Caco-2 (cell line): Measurements from ENCODE around the gene KLHL26. TPM values are rescaled to one million over a fixed set of nuclear protein-coding genes. Genes with fewer than 3 reads are reported as not detected.
"Not testable (repeated sequence)": the region's sequence is repeated elsewhere in the genome, so short reads cannot be mapped to it uniquely, and the experiment has no call there.

ENCODE experiments used
- BruUV-seq: library from RNA; stranded (reverse); fragments of 400-500 nt; replicated peaks from 2 replicates; lab custom pipeline; 2021; lab: Mats Ljungman, UMichigan
- CTCF ChIA-PET: fragments of 300-600 bp; sonication (Branson Sonifier 250); formaldehyde crosslinking; loops from one replicate; lab custom pipeline; 2022; ENCODE audit warnings: antibody characterized with exemption; lab: Charles Lee
- POLR2A ChIA-PET: fragments of 300-600 bp; sonication (Branson Sonifier 250); formaldehyde crosslinking; loops from one replicate; lab custom pipeline; 2022; ENCODE audit warnings: antibody characterized with exemption; lab: Charles Lee
- DNase-seq, 2 experiments: peaks; one replicate each; pipeline versions ENCODE4 v3.0.0 to v3.0.0-alpha.2; 2020 to 2022
- H3K27me3 ChIP-seq: replicated peaks from 2 replicates; pipeline ENCODE4 v1.6.0; 2011; ENCODE audit warnings: low read length; ENCODE audit not compliant: control insufficient read depth, insufficient read depth
- H3K36me3 ChIP-seq: 2 replicates; pipeline ENCODE4 v1.5.1; 2011; ENCODE audit warnings: low read length; ENCODE audit not compliant: control insufficient read depth, insufficient read depth
- H3K4me1 ChIP-seq: fragments of 250-450 bp; sonication (Bioruptor Pico); 2 replicates; pipeline ENCODE4 v1.5.1; 2020; ENCODE audit warnings: mild to moderate bottlenecking
- H3K4me3 ChIP-seq: 2 replicates; pipeline ENCODE4 v1.5.1; 2011; ENCODE audit warnings: low read depth, mild to moderate bottlenecking, control low read depth, low read length
- H3K9me3 ChIP-seq: fragments of 250-450 bp; sonication (Bioruptor Pico); 2 replicates; pipeline ENCODE4 v1.5.1; 2020; ENCODE audit warnings: mild to moderate bottlenecking, moderate library complexity
- H3K27ac Mint-ChIP-seq: one replicate; pipeline ENCODE4 v1.8.0; 2022; ENCODE audit warnings: mixed read lengths; ENCODE audit not compliant: unreplicated experiment
- H3K27me3 Mint-ChIP-seq: one replicate; pipeline ENCODE4 v1.8.0; 2022; ENCODE audit warnings: mixed read lengths; ENCODE audit not compliant: insufficient read depth, unreplicated experiment
- H3K36me3 Mint-ChIP-seq: one replicate; pipeline ENCODE4 v1.8.0; 2022; ENCODE audit warnings: mild to moderate bottlenecking, mixed read lengths; ENCODE audit not compliant: insufficient read depth, unreplicated experiment
- H3K4me1 Mint-ChIP-seq: one replicate; pipeline ENCODE4 v1.8.0; 2022; ENCODE audit warnings: low read depth, mixed read lengths; ENCODE audit not compliant: unreplicated experiment
- H3K4me3 Mint-ChIP-seq: one replicate; pipeline ENCODE4 v1.8.0; 2022; ENCODE audit warnings: mild to moderate bottlenecking, moderate library complexity, mixed read lengths; ENCODE audit not compliant: unreplicated experiment
- H3K9me3 Mint-ChIP-seq: one replicate; pipeline ENCODE4 v1.8.0; 2022; ENCODE audit warnings: mixed read lengths; ENCODE audit not compliant: unreplicated experiment
- intact Hi-C: fragments of 100-400 bp; cut with micrococcal nuclease; formaldehyde crosslinking; loops from one replicate; pipeline ENCODE4 v1.10.0; 2022; ENCODE audit not compliant: unreplicated experiment
- total RNA-seq: library from RNA; stranded (reverse); gene quantifications from 2 replicates; pipeline ENCODE4 v1.2.3, GENCODE V29; 2022
- TF ChIP-seq, protein P1 (sequence below), 2 experiments: fragments of 200-600 bp in 1 of 2; IDR thresholded peaks; 1 replicate in 1 of 2; 2 replicates in 1 of 2; pipeline versions ENCODE4 v1.5.1 to v1.8.0; 2011 to 2022; ENCODE audit warnings: antibody characterized with exemption in 1 of 2, control low read depth in 1 of 2, inconsistent platforms in 1 of 2, low read depth in 1 of 2, low read length in 1 of 2, mild to moderate bottlenecking in 1 of 2, moderate library complexity in 1 of 2; ENCODE audit not compliant: insufficient read depth in 1 of 2, severe bottlenecking in 1 of 2, unreplicated experiment in 1 of 2

KLHL26 gene
- total RNA-seq, 1 experiment from 2014 or later, result 9.8 TPM

DNA sequence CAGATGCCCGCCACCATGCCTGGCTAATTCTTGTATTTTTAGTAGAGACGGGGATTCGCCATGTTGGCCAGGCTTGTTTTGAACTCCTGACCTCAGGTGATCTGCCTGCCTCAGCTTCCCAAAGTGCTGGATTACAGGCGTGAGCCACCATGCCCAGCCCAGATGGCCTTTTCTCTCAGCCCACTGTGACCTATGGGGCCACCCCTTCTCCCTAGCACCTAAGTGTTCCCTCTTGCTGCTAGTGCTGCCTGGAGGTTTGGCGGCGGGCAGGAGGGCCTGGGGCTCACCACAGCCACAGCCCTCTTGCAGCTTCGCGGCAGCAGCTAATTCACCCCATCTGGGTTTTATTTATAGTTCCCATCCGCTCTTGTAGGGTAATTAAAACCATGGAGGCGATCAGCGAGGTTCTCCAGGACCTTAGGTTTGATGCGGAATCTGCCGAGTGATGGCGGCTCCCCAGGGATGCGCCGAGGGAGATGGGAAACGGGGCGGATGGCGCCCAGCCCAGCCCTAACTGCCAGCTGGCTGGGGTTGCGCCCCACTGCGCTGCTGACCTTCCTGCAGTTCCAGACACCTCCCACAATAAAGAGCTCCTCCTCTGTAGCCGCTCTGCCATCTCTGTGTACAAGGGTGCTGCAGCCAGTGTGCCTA, 45.0 kb upstream of the KLHL26 start:
- Mint-ChIP-seq H3K27ac (no peak overlapping the region), H3K27me3 (no peaks in the 10 kb centered on the region), H3K4me3 (peak overlapping the region; percentile 82), H3K4me1 (peaks cover 14% of the 10 kb centered on the region), H3K9me3 (no peaks in the 10 kb centered on the region), H3K36me3 (peaks cover 18% of the 10 kb centered on the region)
- CTCF ChIA-PET, result no interaction called here
- intact Hi-C loops, result no loop called here
- no peak for DNase-seq
- H3K4me3 ChIP-seq, result no peak overlapping the region
- POLR2A ChIA-PET, result no interaction called here
- H3K36me3 ChIP-seq, result no peaks in the 10 kb centered on the region
- H3K4me1 ChIP-seq, result peaks cover 4% of the 10 kb centered on the region; the same call in 1 of the 2 replicates
- TF ChIP-seq, protein P1, sequence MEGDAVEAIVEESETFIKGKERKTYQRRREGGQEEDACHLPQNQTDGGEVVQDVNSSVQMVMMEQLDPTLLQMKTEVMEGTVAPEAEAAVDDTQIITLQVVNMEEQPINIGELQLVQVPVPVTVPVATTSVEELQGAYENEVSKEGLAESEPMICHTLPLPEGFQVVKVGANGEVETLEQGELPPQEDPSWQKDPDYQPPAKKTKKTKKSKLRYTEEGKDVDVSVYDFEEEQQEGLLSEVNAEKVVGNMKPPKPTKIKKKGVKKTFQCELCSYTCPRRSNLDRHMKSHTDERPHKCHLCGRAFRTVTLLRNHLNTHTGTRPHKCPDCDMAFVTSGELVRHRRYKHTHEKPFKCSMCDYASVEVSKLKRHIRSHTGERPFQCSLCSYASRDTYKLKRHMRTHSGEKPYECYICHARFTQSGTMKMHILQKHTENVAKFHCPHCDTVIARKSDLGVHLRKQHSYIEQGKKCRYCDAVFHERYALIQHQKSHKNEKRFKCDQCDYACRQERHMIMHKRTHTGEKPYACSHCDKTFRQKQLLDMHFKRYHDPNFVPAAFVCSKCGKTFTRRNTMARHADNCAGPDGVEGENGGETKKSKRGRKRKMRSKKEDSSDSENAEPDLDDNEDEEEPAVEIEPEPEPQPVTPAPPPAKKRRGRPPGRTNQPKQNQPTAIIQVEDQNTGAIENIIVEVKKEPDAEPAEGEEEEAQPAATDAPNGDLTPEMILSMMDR (IDR thresholded peaks at IDR 0.05; ENCODE audit: insufficient read depth in 1 of 2, low read depth in 1 of 2, low read length in 1 of 2, severe bottlenecking in 1 of 2, unreplicated experiment in 1 of 2), result no peak
- BruUV-seq, result no TSS peak
- no peaks in the 10 kb centered on the region for H3K27me3 ChIP-seq
- no peaks in the 10 kb centered on the region for H3K9me3 ChIP-seq

DNA sequence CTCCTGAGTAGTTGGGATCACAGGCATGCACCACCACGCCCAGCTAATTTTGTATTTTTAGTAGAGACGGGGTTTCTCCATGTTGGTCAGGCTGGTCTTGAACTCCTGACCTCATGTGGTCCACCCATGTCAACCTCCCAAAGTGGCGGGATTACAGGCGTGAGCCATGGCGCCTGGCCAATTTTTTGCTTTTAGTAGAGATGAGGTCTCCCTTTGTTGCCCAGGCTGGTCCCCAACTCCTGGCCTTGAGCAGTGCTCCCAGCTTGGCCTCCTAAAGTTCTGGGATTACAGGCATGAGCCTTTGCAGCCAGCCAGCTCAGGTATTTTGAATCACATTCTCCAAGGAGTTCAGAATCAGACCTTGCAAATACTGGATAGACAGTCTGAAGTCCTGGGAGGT, 44.1 kb upstream of the KLHL26 start:
- H3K27ac Mint-ChIP-seq, H3K4me1 ChIP-seq, DNase-seq, H3K9me3 ChIP-seq, POLR2A ChIA-PET, H3K27me3 ChIP-seq, H3K36me3 ChIP-seq, BruUV-seq, H3K27me3 Mint-ChIP-seq, H3K9me3 Mint-ChIP-seq, H3K4me3 ChIP-seq, H3K4me3 Mint-ChIP-seq: not testable (repeated sequence)
- intact Hi-C loops, result loop anchor here (1.0 kb wide), 1 partner anchor 14 kb away; the partner anchor contains the start of gene CRLF1
- Mint-ChIP-seq H3K4me1 (peaks cover 12% of the 10 kb centered on the region), H3K36me3 (peaks cover 16% of the 10 kb centered on the region)
- CTCF ChIA-PET, result interaction anchor here (0.7 kb wide), 1 partner anchor 79 kb away, joined by 3 read pairs; no protein-coding TSS in a partner anchor

DNA sequence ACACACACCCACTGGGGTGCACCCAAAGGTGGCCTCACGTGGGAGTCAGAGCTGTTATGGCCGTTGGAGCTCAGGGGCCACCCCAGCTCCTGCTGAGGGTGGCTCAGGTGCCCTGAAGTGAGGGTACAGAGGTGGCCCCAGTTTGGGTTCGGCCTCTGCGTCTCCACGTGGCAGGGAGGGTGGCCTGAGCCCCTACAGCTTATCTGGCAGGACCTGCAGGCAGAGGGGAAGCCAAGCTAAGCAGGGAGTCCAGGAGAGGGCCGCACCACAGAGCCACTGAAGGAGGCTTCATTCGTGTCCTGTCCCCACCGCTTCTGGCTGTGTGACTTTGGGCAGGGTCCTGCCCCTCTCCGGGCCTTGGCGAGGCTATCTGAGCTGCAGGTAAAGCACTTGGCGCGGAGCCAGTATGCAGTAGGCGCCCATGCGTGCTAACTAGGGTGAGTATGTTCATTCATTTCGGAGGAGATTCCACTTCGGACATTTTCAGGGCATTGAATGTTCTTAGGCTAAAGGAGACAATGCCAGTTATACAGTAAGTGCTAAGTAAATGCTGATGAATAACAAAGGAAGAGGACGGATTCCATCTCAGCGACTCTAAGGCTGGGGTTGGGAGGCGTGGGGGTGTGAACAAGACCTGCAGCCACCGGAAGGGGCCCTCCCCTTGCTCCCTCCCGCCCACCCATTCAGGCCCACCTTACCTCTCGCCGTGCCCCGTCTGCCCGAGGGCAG, 43.3 kb upstream of the KLHL26 start:
- no peaks in the 10 kb centered on the region for H3K36me3 ChIP-seq
- no peak for DNase-seq
- no peaks in the 10 kb centered on the region for H3K9me3 ChIP-seq
- CTCF ChIA-PET, result interaction anchor here (0.5 to 1.2 kb wide), 11 partner anchors 23 to 253 kb away, joined by 3 to 17 read pairs (median 4); partner anchors contain the start of gene KXD1
- no peak overlapping the region for H3K27ac Mint-ChIP-seq
- H3K27me3 Mint-ChIP-seq, result no peaks in the 10 kb centered on the region
- H3K4me3 Mint-ChIP-seq, result peak overlapping the region; percentile 58
- no TSS peak for BruUV-seq
- H3K4me1 Mint-ChIP-seq, result peaks cover 7% of the 10 kb centered on the region
- H3K36me3 Mint-ChIP-seq, result peaks cover 10% of the 10 kb centered on the region
- POLR2A ChIA-PET, result interaction anchor here (0.7 kb wide), 1 partner anchor 44 kb away, joined by 10 read pairs; no protein-coding TSS in a partner anchor
- H3K9me3 Mint-ChIP-seq, result no peaks in the 10 kb centered on the region
- TF ChIP-seq, protein P1 (IDR thresholded peaks at IDR 0.05; ENCODE audit: insufficient read depth in 1 of 2, low read depth in 1 of 2, low read length in 1 of 2, severe bottlenecking in 1 of 2, unreplicated experiment in 1 of 2), result no peak
- H3K4me3 ChIP-seq, result peak overlapping the region; percentile 42
- intact Hi-C loops, result loop anchor here (1.0 kb wide), 2 partner anchors 13 to 79 kb away; partner anchors contain the start of gene CRLF1
- no peaks in the 10 kb centered on the region for H3K27me3 ChIP-seq
- H3K4me1 ChIP-seq, result peaks cover 4% of the 10 kb centered on the region; the same call in 1 of the 2 replicates
